Erythroblast (primary cell): Measurements from ENCODE around the gene SLC1A2.

Experiments used
- GATA1 ChIP-seq: IDR thresholded peaks from 2 replicates; pipeline ENCODE4 v1.6.1; 2011; ENCODE audit warnings: low read depth, mild to moderate bottlenecking, control low read depth, low read length, moderate library complexity
- POLR2A ChIP-seq: IDR thresholded peaks from 2 replicates; pipeline ENCODE4 v1.6.1; 2011; ENCODE audit warnings: mild to moderate bottlenecking, low read length

DNA sequence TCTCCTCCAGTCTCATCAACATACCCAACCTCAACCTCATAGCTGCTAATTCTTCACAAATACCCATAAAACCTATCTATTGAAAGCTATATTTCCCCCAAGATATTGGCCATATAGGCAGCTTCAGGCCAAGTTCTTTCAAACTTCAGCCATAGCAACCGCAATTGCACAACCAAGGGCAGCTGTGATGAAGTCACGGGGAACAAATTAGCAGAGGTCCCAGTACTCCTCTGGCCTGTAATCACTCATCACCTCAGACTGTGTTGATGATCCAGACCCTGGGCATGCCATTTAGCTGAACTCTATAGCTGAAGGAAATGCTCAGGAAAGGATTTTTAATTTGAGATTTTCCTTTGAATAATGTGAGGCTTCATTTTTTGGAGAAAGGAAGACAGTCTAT, 84.1 kb downstream of the SLC1A2 start:
- TF ChIP-seq POLR2A (no peak), GATA1 (no peak)
